ENCODE measurements around the gene ARHGEF16.

DNA sequence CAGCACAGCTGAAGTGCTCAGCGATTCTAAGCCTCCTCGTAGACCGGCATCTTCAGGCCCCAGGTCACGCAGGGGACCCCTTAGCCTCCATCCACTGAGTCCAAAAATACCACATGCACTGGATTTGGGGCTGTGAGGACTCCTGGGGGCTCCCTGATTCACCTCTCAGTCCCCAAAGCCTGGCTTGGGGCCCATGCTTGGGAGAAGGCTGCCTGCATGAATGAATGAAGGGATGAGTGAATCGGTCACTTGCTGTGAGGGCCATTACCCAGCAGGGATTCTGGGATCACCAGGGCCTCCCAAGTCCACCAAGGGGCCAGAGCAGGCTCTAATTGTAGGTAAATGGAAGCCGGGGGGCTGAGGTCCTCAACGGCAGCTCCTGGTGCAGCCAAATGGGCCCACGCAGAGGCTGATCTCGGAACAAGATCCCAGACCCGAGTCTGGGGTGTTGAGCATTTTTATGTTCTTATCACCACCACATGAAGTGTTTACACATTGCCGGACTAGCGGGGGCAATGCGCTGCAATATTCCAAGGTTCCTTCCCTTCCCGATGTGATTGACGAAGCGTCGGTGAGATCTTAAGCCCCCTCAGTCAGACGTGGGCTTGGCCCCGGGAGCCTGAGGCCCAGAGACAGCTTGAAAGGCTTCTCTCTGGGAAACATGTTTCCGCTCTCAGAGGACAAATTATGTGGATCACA is 13.6 kb upstream of the ARHGEF16 start:
- TF ChIP-seq EGR1 (IDR thresholded peaks at IDR 0.05) (no peak), FOXM1 (IDR thresholded peaks at IDR 0.05; ENCODE audit: borderline replicate concordance, low read depth) (no peak), CEBPB (IDR thresholded peaks at IDR 0.05) (no peak)
- TF ChIP-seq, protein P1, sequence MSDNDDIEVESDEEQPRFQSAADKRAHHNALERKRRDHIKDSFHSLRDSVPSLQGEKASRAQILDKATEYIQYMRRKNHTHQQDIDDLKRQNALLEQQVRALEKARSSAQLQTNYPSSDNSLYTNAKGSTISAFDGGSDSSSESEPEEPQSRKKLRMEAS (IDR thresholded peaks at IDR 0.05) = no peak

All from Ishikawa (cell line).